ENCODE measurements around the gene CDC25B. TPM values are rescaled to one million over a fixed set of nuclear protein-coding genes. Genes with fewer than 3 reads are reported as not detected.
A peak's percentile ranks its signal among the peaks of the same experiment; 100 is the strongest.

The CDC25B gene
- total RNA-seq, 1 donor from 2014 or later: 29.4 TPM

DNA sequence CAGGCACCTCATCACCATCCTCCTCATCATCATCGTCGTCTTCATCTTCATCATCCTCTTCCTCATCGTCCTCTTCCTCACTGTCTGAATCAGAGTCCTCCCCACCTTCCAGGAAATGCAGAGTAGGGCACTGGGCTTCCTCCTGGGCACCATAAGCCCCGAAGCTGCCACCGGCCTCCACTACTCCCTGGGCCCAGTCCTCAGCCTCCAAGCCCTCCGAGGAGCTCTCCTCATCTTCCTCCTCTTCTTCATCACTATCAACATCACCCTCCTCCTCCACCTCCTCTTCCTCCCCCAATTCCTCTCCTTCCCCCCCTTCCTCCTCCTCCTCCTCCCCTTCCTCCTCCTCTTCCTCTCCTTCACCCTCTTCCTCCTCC, 11.3 kb upstream of the CDC25B start:
- DNase-seq (ENCODE audit: low spot score in 2 of 2, unreplicated experiment in 2 of 2): no peak
- Mint-ChIP-seq H3K4me1 (peaks cover 42% of the 10 kb centered on the region), H3K9me3 (no peaks in the 10 kb centered on the region), H3K36me3 (no peaks in the 10 kb centered on the region), H3K4me3 (peak overlapping the region; percentile 57), H3K27ac (no peak overlapping the region), H3K27me3 (ENCODE audit: low read depth) (peaks cover 7% of the 10 kb centered on the region)
- TF ChIP-seq CTCF (IDR thresholded peaks at IDR 0.05; ENCODE audit: unreplicated experiment): no peak

DNA sequence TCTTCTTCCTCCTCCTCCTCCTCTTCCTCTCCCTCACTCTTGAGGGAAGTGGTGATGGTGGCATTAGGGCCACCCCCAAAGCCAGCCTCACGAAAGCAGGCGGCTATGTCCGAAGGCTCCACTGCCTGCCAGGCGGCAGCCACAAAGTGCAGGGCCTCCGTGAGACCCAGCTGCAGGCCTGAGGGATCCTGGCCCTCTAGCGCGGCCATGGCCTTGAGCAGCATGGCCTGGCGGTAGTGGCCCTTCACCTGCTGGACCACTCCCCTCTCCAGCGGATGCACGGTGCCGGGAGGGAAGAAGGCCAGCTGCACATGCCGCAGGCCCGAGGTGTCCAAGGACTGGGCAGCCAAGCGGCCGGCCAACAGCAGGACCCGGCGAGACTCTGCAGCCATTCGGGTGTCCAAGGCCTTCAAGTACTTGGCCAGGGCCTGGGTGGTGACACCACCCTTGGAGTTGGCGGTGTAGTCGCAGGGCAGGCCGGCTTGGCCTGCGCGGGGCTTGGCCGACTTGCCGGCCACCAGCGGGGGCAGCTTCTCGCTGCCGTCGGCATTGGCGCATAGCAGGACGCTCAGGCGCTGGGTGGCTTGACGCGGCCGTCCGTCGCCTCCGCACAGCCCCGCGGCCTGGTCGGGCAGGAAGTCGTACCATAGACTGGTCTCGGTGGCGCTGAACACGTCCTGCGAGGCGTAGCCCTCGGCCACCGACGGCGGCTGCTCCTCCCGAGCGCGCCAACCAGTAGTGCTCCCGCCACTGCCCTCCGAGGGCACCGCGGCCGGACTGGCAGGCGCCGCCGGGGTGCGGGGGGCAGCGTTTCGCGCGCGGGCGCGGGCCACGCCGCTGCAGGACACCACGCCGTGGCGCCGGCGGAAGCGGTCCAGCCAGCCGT, 10.6 kb upstream of the CDC25B start:
- DNase-seq (ENCODE audit: low spot score in 2 of 2, unreplicated experiment in 2 of 2): no peak
- H3K4me1 Mint-ChIP-seq: peaks cover 40% of the 10 kb centered on the region
- H3K4me3 Mint-ChIP-seq: peak overlapping the region; percentile 81
- no peaks in the 10 kb centered on the region for H3K36me3 Mint-ChIP-seq
- H3K27ac Mint-ChIP-seq: no peak overlapping the region
- H3K9me3 Mint-ChIP-seq: no peaks in the 10 kb centered on the region
- H3K27me3 Mint-ChIP-seq (ENCODE audit: low read depth): peaks cover 3% of the 10 kb centered on the region
- TF ChIP-seq CTCF (IDR thresholded peaks at IDR 0.05; ENCODE audit: unreplicated experiment): no peak

DNA sequence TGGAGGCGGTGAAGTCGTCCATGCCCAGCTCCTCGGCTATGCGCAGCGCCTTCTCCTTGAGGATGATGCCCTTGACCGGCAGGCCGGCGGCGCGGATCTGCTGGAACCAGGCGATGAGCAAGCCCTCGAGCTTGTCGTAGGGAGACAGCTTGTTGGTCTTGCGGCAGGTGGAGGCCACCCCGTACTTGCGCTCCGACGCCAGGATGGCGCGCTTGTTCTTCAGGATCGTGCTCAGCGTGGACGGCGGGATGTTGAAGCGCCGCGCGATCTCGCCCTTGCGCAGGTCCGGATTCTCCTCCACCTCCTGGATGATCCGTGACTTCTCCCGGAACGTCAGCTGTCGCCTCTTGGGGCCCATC, 10.0 kb upstream of the CDC25B start:
- peak overlapping the region; percentile 82 for H3K27ac Mint-ChIP-seq
- no peak for DNase-seq (ENCODE audit: low spot score in 2 of 2, unreplicated experiment in 2 of 2)
- no peaks in the 10 kb centered on the region for H3K36me3 Mint-ChIP-seq
- peak overlapping the region; percentile 81 for H3K4me3 Mint-ChIP-seq
- peaks cover 1% of the 10 kb centered on the region for H3K27me3 Mint-ChIP-seq (ENCODE audit: low read depth)
- no peaks in the 10 kb centered on the region for H3K9me3 Mint-ChIP-seq
- H3K4me1 Mint-ChIP-seq: peaks cover 35% of the 10 kb centered on the region
- no peak for TF ChIP-seq CTCF (IDR thresholded peaks at IDR 0.05; ENCODE audit: unreplicated experiment)

DNA sequence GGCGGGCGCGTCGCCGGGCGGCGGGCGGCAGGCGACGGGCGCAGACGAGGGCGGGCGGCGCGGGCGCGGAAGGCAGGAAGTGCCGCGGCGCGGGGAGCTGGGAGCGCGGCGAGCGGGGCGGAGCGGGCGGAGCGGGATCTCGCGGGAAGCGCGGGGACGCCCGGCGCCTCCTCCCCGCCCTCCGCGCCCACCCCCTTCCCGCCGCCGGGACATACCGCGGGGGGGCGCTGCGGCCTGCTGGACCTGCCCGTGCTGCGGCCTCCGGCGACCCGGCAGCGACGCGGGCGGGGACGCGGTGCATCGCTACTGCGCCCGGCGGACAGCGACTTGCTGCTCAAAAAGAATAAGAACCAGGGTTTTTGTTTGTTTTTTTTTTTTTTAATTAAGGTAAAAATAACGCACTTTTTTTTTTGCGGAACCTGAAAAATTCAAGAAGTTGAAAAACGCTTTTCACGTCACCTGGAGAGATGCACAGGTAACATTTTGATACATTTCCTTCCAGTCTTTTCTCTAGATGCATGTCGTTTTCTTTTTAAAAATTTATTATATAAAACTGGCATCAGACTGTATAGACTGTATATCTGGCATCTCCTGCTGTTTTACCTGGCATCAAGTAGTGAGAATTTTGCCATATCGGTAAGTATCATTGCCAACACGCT, 9.3 kb upstream of the CDC25B start, which contains the start of gene CENPB:
TSS of gene CENPB (minus strand) at position 76 of the 659 bp plus-strand sequence. CDS start 257 bp downstream, outside the sequence.
- Mint-ChIP-seq H3K27me3 (ENCODE audit: low read depth) (peaks cover 1% of the 10 kb centered on the region), H3K27ac (peak within 1 kb of the TSS; percentile 82), H3K4me1 (peaks cover 29% of the 10 kb centered on the region), H3K36me3 (no peaks in the 10 kb centered on the region), H3K9me3 (no peaks in the 10 kb centered on the region), H3K4me3 (peak within 1 kb of the TSS; percentile 81)
- peak; percentile 62 for TF ChIP-seq CTCF (IDR thresholded peaks at IDR 0.05; ENCODE audit: unreplicated experiment)
- DNase-seq (ENCODE audit: low spot score in 2 of 2, unreplicated experiment in 2 of 2): peak; percentile 91 to 96

- Mint-ChIP-seq H3K36me3 (no peaks in the 10 kb centered on the region), H3K4me3 (peak overlapping the region; percentile 56), H3K9me3 (no peaks in the 10 kb centered on the region), H3K27me3 (ENCODE audit: low read depth) (peaks cover 1% of the 10 kb centered on the region), H3K27ac (no peak overlapping the region), H3K4me1 (peaks cover 25% of the 10 kb centered on the region)
- TF ChIP-seq CTCF (IDR thresholded peaks at IDR 0.05; ENCODE audit: unreplicated experiment): no peak
- no peak for DNase-seq (ENCODE audit: low spot score in 2 of 2, unreplicated experiment in 2 of 2)
Observed at GRCh38 chr20:3787324-3788014, 8.6 kb upstream of the CDC25B start.

Measured in mesothelial cell of epicardium (in vitro differentiated cells).